Panc1 (cell line): Measurements from ENCODE around the gene SRGAP2C.
"Not testable (repeated sequence)": the region's sequence is repeated elsewhere in the genome, so short reads cannot be mapped to it uniquely, and the experiment has no call there.

Experiments used
- POLR2AphosphoS5 ChIP-seq: IDR thresholded peaks from 2 replicates; pipeline ENCODE4 v1.6.1; 2012; ENCODE audit warnings: mild to moderate bottlenecking, low read depth, low read length, moderate library complexity
- SIN3A ChIP-seq: IDR thresholded peaks from 2 replicates; pipeline ENCODE4 v1.6.1; 2012; ENCODE audit warnings: low read depth, mild to moderate bottlenecking, low read length, moderate library complexity, borderline replicate concordance; ENCODE audit not compliant: insufficient read depth
- TCF7L2 ChIP-seq: IDR thresholded peaks from 2 replicates; pipeline ENCODE4 v1.6.1; 2011; ENCODE audit warnings: mild to moderate bottlenecking, low read depth, low read length, inconsistent platforms
- TF ChIP-seq, protein P1 (sequence below): fragments of 450-650 bp; IDR thresholded peaks from 2 replicates; pipeline ENCODE4 v1.5.1; 2017; ENCODE audit warnings: mild to moderate bottlenecking
- TF ChIP-seq, protein P2 (sequence below), 2 experiments: IDR thresholded peaks; 2 replicates each; pipeline ENCODE4 v1.6.1; 2011 to 2012; ENCODE audit warnings: low read depth in 2 of 2, control low read depth in 1 of 2, low read length in 1 of 2, mild to moderate bottlenecking in 1 of 2, moderate library complexity in 1 of 2; ENCODE audit not compliant: insufficient read depth in 1 of 2

DNA sequence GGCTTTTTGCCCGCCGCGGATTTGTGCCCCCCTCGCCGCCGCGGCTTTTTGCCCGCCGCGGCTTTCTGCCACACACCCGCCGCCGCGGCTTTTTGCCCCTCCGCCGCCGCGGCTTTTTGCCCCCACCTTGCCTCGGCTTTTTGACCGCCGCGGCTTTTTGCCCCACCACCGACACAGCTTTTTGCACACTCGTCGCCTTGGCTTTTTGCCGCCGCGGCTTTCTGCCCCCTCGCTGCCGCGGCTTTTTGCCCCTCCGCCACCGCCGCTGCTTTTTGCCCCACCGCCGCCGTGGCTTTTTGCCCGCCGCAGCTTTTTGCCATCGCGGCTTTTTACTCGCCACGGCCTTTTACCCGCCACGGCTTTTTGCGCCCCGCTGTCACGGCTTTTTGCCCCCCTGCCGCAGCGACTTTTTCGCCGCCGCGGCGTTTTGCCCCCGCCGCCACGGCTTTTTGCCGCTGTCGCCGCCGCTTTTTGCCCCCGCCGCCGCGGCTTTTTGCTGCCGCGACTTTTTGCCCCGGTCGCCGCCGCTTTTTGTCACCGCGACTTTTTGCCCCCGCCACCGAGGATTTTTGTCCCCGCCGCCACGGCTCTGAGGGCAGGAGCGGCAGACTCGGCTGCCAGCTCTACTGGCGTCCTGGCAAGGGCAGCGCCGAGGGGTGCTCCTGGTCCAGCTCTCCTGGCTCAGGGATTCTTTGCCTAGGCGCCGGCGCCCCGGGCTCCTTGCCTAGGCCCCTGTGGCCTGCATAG, 211.7 kb downstream of the SRGAP2C start:
- TF ChIP-seq, protein P1, sequence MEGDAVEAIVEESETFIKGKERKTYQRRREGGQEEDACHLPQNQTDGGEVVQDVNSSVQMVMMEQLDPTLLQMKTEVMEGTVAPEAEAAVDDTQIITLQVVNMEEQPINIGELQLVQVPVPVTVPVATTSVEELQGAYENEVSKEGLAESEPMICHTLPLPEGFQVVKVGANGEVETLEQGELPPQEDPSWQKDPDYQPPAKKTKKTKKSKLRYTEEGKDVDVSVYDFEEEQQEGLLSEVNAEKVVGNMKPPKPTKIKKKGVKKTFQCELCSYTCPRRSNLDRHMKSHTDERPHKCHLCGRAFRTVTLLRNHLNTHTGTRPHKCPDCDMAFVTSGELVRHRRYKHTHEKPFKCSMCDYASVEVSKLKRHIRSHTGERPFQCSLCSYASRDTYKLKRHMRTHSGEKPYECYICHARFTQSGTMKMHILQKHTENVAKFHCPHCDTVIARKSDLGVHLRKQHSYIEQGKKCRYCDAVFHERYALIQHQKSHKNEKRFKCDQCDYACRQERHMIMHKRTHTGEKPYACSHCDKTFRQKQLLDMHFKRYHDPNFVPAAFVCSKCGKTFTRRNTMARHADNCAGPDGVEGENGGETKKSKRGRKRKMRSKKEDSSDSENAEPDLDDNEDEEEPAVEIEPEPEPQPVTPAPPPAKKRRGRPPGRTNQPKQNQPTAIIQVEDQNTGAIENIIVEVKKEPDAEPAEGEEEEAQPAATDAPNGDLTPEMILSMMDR = not testable (repeated sequence)
- not testable (repeated sequence) for TF ChIP-seq TCF7L2, SIN3A, POLR2AphosphoS5
- TF ChIP-seq, protein P2, sequence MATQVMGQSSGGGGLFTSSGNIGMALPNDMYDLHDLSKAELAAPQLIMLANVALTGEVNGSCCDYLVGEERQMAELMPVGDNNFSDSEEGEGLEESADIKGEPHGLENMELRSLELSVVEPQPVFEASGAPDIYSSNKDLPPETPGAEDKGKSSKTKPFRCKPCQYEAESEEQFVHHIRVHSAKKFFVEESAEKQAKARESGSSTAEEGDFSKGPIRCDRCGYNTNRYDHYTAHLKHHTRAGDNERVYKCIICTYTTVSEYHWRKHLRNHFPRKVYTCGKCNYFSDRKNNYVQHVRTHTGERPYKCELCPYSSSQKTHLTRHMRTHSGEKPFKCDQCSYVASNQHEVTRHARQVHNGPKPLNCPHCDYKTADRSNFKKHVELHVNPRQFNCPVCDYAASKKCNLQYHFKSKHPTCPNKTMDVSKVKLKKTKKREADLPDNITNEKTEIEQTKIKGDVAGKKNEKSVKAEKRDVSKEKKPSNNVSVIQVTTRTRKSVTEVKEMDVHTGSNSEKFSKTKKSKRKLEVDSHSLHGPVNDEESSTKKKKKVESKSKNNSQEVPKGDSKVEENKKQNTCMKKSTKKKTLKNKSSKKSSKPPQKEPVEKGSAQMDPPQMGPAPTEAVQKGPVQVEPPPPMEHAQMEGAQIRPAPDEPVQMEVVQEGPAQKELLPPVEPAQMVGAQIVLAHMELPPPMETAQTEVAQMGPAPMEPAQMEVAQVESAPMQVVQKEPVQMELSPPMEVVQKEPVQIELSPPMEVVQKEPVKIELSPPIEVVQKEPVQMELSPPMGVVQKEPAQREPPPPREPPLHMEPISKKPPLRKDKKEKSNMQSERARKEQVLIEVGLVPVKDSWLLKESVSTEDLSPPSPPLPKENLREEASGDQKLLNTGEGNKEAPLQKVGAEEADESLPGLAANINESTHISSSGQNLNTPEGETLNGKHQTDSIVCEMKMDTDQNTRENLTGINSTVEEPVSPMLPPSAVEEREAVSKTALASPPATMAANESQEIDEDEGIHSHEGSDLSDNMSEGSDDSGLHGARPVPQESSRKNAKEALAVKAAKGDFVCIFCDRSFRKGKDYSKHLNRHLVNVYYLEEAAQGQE (IDR thresholded peaks at IDR 0.05; ENCODE audit: insufficient read depth in 1 of 2, low read depth in 2 of 2, low read length in 1 of 2) = not testable (repeated sequence)
